ENCODE data around the gene HJURP. TPM values are rescaled to one million over a fixed set of nuclear protein-coding genes. Genes with fewer than 3 reads are reported as not detected.

The HJURP gene
- total RNA-seq, 4 donors from 2014 or later, result under 0.01 to 0.23 (median 0.19) TPM; not detected in 1

DNA sequence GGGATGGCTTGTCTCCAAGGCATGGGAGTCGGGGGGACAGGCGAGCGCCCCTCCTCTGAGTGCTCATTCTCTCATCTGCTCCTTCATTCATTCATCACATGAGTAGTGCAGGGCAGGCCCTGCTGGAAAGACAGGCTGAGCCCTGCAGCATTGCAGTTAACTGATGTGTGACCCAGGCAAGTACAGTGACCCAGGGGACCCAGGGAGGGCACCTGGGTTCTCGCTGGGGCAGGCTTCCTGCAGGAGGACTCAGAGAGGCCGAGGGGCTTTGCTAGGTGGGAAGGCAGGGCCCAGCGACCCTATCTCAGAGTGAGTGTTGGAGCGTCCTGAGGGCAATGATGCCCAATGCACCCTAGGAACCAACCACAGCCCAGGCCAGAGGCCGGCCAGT, 30.6 kb downstream of the HJURP start:
- DNase-seq (ENCODE audit: extremely low spot score), result no peak
- intact Hi-C loops (cut with DNase I), result no loop called here

DNA sequence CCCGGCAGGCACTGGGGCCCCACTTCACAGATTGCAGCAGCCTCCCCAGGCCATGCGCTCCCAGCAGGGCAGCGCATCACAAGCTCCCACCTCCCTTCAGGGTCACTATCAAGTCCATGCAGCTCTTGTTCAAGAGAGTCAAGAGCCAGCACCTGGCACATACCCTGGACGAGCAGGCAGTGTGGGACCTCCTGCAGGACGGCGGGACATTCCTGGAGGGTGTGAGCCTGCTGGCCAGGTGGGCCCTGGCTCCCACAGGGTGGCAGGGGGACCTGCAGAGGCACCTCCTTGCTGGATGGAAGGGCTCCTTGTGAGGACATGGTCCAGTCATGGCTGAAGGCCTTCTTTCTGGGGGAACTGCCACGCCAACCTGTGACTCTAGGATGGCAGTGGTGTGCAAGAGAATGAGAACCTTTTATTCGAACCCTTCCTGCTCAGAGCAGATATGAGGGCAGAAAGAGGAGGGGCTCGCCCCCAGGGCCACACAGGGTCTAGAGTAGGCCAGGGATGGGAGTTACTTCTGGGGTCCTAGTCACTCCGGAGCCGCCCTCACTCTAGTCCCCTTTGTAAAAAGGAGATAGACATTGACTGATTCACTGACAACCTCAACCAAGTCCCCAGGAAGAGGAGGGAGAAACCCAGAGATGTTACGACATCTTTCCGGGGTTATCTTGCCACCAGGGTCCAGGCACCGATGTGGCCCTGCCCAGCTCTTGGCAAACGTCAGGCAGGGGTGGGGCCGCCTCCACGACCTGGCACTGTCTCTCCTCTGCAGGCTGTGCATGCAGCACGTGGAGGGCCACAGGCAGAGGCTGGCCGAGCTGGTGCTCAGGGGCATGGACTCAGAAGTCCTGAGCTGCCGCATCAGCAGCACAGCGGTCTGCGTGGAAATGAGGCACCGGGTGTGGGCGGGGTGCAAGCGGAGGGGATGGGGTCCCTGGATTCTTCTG, 31.3 kb downstream of the HJURP start:
- Histone ChIP-seq H3K4me3 (no peak overlapping the region), H3K9me3 (no peaks in the 10 kb centered on the region), H3K27me3 (peaks cover 0 to 5% (median 0%) of the 10 kb centered on the region in 4 donors), H3K36me3 (no peaks in the 10 kb centered on the region), H3K27ac (replicated peaks in 1 of 4) (no peak overlapping the region), H3K4me1 (no peaks in the 10 kb centered on the region)
- no peak for DNase-seq (ENCODE audit: extremely low spot score)
- intact Hi-C loops (cut with DNase I), result no loop called here
- TF ChIP-seq POLR2AphosphoS5 (IDR thresholded peaks at IDR 0.05) (no peak), EP300 (IDR thresholded peaks at IDR 0.05) (no peak), POLR2A (IDR thresholded peaks at IDR 0.05; ENCODE audit: low read depth) (no peak)
- TF ChIP-seq, protein P1, sequence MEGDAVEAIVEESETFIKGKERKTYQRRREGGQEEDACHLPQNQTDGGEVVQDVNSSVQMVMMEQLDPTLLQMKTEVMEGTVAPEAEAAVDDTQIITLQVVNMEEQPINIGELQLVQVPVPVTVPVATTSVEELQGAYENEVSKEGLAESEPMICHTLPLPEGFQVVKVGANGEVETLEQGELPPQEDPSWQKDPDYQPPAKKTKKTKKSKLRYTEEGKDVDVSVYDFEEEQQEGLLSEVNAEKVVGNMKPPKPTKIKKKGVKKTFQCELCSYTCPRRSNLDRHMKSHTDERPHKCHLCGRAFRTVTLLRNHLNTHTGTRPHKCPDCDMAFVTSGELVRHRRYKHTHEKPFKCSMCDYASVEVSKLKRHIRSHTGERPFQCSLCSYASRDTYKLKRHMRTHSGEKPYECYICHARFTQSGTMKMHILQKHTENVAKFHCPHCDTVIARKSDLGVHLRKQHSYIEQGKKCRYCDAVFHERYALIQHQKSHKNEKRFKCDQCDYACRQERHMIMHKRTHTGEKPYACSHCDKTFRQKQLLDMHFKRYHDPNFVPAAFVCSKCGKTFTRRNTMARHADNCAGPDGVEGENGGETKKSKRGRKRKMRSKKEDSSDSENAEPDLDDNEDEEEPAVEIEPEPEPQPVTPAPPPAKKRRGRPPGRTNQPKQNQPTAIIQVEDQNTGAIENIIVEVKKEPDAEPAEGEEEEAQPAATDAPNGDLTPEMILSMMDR (IDR thresholded peaks at IDR 0.05), result no peak
- WGBS, result 89% methylated on average over 14 of the region's 25 CpGs

More for the DNA sequence above, 30.6 kb downstream of the HJURP start:
- Histone ChIP-seq H3K27ac (replicated peaks in 1 of 4) (no peak overlapping the region), H3K9me3 (no peaks in the 10 kb centered on the region), H3K36me3 (no peaks in the 10 kb centered on the region), H3K4me1 (no peaks in the 10 kb centered on the region), H3K27me3 (peaks cover 0 to 9% (median 0%) of the 10 kb centered on the region in 4 donors), H3K4me3 (no peak overlapping the region)
- 89% methylated on average over 8 of the region's 8 CpGs for WGBS
- TF ChIP-seq POLR2A (IDR thresholded peaks at IDR 0.05; ENCODE audit: low read depth) (no peak), EP300 (IDR thresholded peaks at IDR 0.05) (no peak), POLR2AphosphoS5 (IDR thresholded peaks at IDR 0.05) (no peak)
- TF ChIP-seq, protein P1 (IDR thresholded peaks at IDR 0.05), result no peak

DNA sequence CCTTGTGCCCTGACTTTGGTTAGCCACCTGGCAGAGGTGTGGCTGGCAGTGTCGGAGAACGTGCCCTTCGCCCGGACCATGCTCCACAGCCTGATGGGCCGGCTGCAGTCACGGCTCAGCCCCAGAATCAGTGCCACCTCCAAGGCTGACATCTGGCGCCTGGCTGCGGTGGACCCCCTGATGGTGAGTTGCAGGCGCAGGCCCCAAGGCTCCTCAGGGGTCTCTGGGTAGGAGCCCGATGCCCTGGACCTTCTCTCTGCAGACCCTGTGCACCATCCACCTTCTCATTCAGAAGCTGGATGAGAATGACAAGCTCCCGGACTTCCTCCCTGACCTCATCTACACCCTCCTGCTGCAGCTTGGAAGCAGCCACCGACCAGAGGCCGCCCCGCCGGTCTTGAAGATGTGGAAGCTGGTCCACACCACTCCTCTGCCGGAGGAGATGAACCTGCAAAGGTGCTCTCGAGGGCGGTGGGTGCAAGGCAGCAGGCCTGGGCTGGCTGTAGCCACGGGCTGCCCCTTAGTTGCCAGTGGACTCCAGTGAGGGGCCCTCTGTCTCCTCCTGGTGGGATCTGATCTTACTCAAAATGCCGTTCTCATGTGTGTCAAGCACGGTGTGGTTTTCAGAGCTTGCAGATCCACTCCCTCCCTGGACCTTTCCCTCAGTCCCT, 32.1 kb downstream of the HJURP start:
- DNase-seq (ENCODE audit: extremely low spot score), result no peak

DNA sequence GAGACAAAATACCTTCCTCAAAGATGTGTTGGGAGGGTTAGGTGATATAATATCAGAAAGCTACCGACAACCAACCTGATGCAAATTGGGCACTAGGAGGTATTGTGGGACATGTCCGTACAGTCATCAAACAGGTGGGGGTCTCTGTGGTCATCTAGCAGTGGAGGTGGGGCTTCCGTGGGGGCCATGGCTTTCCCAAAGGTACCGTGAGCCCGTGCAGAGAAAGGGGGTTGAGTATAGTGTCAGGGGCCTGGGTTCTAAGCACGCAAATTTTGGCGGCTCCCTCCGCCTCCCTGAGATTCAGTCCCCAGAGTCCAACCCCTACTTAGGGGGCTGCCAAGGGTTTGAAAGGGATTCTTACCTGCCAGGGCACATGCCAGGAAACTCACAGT, 32.6 kb downstream of the HJURP start:
- DNase-seq (ENCODE audit: extremely low spot score), result no peak
- H3K4me3 ChIP-seq, result no peak overlapping the region
- no peaks in the 10 kb centered on the region for H3K36me3 ChIP-seq
- H3K4me1 ChIP-seq, result no peaks in the 10 kb centered on the region
- intact Hi-C loops (cut with DNase I), result no loop called here
- no peak for TF ChIP-seq POLR2A (IDR thresholded peaks at IDR 0.05; ENCODE audit: low read depth)
- TF ChIP-seq EP300 (IDR thresholded peaks at IDR 0.05), result no peak
- TF ChIP-seq, protein P1 (IDR thresholded peaks at IDR 0.05), result no peak
- TF ChIP-seq POLR2AphosphoS5 (IDR thresholded peaks at IDR 0.05), result no peak
- no peaks in the 10 kb centered on the region for H3K9me3 ChIP-seq
- WGBS, result no CpG with 5 or more reads among the region's 8 CpGs
- no peak overlapping the region for H3K27ac ChIP-seq (replicated peaks in 1 of 4)
- H3K27me3 ChIP-seq, result peaks cover 0 to 5% (median 0%) of the 10 kb centered on the region in 4 donors

More for the DNA sequence above, 32.1 kb downstream of the HJURP start:
- TF ChIP-seq POLR2AphosphoS5 (IDR thresholded peaks at IDR 0.05) (no peak), EP300 (IDR thresholded peaks at IDR 0.05) (no peak), POLR2A (IDR thresholded peaks at IDR 0.05; ENCODE audit: low read depth) (no peak)
- TF ChIP-seq, protein P1 (IDR thresholded peaks at IDR 0.05), result no peak
- H3K27ac ChIP-seq (replicated peaks in 1 of 4), result no peak overlapping the region
- H3K4me3 ChIP-seq, result no peak overlapping the region
- peaks cover 0 to 5% (median 0%) of the 10 kb centered on the region in 4 donors for H3K27me3 ChIP-seq
- H3K9me3 ChIP-seq, result no peaks in the 10 kb centered on the region
- no peaks in the 10 kb centered on the region for H3K4me1 ChIP-seq
- 85% methylated on average over 14 of the region's 21 CpGs for WGBS
- H3K36me3 ChIP-seq, result no peaks in the 10 kb centered on the region
- intact Hi-C loops (cut with DNase I), result no loop called here

All from esophagus muscularis mucosa (tissue), 4 donors.